GM20431 (cell line): Measurements from ENCODE around the gene FGFBP2.

Source experiments
- in situ Hi-C: fragments of 300-500 bp; cut with MseI, MboI; formaldehyde crosslinking; loops from one replicate; pipeline ENCODE4 v1.15.0; 2020; ENCODE audit warnings: low sequenced_read_pairs; ENCODE audit not compliant: unreplicated experiment

The FGFBP2 gene

GRCh38 chr4:15963001-15963451 is at the start of gene FGFBP2:
Gene FGFBP2 (minus strand): TSS chr4:15963175. CDS start chr4:15963129, 46 bp downstream.
- in situ Hi-C loops: loop anchor here (25.0 kb wide), 2 partner anchors 226 to 476 kb away; no protein-coding TSS in a partner anchor

GRCh38 chr4:16011173-16011572 is 48.2 kb upstream of the FGFBP2 start:
- in situ Hi-C loops: no loop called here

GRCh38 chr4:16009153-16009552 is 46.2 kb upstream of the FGFBP2 start:
- in situ Hi-C loops: no loop called here

DNA sequence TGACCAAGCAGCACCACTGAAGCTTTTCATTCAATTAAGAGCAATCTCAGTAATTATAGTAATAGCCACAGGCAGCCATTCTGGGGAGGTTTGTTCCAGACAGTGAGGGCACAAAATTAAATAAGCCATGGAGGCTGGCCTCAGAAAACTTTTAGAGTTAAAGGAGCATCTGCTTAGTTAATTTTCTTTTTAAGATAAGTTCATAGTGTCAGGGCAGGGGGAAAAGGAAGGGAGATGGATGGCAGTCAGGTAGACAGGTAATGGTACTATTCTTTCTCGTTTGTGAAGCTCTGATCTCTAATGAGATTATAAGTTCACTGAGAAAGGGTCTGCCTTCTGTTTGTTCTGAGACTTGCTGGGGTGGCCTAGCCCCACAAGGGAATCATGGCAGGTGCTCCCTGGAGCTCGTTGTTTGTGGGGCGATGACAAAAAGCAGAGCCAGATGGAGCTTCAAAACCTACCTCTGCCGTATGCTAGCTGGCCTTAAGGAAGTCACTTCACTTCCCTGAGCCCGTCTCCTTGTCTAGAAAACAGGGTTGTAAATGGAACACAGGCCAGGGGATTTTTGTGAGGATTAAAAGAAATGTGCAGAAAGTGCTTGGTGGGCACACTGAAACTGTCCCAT is 44.6 kb upstream of the FGFBP2 start:
- in situ Hi-C loops: no loop called here

DNA sequence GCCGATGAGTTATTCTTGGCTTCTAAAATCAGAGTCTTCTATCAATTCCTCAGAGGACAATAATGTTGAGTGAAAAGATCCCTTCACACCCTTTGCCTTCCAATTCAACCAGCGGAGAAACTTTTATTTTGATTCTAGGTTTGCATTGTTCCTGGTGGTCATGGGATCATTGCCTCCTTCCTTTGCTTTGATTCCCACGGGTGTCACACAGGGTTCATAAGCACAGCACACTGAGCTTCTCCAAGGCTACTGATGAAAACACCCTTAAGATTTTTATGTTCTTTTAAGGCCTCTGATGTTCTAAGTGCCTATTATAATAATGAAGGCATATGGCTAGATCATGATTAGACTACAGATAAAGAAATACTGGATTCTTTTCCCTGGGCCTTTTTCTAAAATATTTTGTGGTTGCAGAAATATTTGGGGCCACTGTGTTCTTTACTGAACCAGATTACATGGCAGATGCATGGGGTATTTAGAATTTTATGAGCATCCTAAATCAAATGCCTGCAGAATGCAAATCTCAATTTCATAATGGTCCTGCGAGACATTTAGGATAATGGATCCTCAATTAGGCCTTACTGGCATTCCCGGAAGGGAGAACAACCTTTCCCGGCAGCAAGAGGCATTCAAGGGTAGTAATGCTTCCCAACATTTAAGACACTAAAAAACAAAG is 43.9 kb upstream of the FGFBP2 start:
- in situ Hi-C loops: no loop called here

- in situ Hi-C loops: no loop called here
These were observed 42.7 kb upstream of the FGFBP2 start for GRCh38 chr4:16005676-16006075.

GRCh38 chr4:16001484-16001858 is 38.5 kb upstream of the FGFBP2 start:
- in situ Hi-C loops: no loop called here

- in situ Hi-C loops: no loop called here
These were observed 37.9 kb upstream of the FGFBP2 start for GRCh38 chr4:16000708-16001483.

DNA sequence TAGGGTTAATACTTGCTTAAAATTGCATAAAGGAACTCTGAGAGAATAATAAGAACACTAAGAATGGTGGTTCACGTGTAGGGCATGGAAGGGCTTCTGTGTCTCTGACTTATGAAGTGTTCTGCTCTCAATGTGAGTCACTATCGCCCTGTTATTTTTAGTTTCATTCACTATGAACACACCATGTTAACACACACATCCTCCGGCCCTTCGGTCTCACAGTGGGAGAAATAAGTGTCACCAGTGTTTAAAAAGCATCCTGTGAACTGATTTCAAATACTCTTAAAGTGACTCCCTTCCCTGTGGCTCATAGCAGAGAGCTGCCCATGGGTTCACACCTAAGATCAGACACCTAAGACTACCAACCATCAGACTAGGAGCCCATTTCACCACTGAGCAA is 33.8 kb upstream of the FGFBP2 start:
- in situ Hi-C loops: no loop called here

DNA sequence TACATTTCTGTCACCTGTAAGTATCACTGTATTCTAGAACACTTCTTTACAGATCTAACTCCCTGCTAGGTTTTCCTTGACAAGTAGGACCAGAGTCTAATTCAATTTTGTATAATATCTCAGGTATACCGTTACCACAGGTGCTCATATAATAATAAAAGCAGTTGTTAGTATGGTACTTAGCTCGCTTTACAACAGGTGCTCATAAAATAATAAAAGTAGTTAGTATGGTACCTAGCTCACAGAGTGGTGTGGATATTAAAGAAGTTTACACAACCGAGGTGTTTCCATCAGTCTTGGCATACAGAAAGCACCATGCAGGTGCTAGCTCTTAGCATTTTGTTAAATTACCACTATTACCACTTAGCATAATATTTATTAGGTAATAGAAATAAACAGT is 32.9 kb upstream of the FGFBP2 start:
- in situ Hi-C loops: no loop called here

GRCh38 chr4:15992167-15992485 is 29.2 kb upstream of the FGFBP2 start:
- in situ Hi-C loops: no loop called here

DNA sequence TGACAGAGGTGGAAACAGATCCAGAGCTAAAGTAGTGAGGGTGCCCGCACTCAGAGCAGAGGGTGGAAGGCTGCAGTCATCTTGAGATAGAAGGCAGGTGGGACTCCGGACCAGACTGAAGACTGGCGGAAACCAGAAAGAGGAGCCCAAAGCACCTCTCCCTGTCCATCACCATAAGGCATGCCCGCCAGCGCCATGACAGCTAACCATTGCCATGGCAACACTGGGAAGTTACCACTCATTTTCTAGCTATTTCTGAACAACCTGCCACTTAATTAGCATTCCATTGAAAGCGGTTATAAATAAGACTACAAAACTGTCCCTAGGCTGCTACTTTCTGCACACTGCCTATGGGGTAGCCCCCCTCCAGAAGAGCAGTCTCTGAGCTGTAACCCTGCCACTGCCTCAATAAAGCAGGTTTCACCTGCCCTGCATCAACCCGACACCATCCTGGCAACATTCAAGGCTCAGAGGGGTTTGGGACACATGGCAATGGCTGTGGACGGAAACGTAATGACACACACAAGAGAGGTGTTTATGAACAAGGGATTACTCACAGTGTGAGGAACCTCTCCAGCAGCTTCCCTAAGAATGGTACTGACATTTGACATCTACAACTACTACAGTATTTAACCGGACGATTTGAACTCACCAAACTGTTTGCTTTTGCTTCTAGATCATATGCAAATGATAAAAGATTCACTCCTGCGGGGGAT is 27.8 kb upstream of the FGFBP2 start:
- in situ Hi-C loops: no loop called here

DNA sequence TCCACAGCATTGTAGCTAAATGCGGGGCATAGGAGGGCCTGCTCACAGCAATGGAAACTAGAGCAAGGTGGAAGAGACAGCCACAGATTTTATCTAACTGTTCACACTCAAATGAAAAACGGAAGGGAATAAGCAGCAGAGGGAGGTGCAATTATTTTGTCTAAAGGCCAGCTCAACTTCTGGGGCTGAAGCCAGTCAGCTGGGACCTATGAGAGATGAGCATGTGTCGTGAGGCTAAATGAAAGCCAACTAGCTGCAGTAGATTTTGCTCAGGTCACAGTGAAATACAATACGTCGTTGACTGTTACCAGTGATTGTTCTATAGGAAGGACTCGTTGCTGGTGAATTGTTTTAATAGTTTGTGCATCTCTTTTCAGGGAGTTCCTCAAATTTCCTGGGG is 26.4 kb upstream of the FGFBP2 start:
- in situ Hi-C loops: no loop called here

DNA sequence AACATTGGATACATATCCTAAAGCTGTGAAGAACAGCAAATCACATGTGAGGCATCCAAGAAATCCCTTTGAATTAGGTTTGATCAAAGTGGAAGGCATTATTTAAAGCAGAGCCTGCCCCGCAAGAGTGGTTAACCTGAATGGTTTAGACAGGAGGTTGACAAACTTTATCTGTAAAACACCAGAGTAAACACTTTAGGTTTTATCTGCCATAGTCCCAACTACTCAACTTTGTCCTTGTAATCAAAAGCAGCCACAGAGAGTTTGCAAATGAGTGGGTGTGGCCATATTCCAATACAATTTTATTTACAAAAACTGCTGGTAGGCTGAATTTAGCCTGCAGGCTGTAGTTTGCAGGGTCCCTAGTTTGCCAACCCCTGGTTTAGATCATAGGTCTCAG is 25.2 kb upstream of the FGFBP2 start:
- in situ Hi-C loops: no loop called here

- in situ Hi-C loops: no loop called here
These were observed 23.9 kb upstream of the FGFBP2 start for GRCh38 chr4:15986907-15987306.

DNA sequence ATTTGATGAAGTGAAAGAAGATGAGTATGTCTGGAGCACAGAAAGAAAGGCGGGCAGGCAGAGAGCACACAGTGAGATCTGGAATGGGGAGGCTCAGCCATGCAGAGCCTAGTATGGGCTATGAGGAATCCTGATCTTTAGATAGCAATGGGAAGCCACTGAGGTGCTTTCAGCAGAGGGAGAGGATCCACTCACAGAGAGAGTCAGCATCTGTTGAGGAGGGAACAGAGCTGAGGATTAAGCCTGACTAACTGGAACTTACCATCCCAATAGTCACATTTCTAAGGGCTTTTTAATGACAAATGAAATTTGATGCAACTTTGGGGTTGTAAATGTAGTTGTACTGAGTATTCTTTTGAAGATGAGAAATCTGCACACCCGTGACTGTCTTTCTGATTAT is 20.6 kb upstream of the FGFBP2 start:
- in situ Hi-C loops: no loop called here

DNA sequence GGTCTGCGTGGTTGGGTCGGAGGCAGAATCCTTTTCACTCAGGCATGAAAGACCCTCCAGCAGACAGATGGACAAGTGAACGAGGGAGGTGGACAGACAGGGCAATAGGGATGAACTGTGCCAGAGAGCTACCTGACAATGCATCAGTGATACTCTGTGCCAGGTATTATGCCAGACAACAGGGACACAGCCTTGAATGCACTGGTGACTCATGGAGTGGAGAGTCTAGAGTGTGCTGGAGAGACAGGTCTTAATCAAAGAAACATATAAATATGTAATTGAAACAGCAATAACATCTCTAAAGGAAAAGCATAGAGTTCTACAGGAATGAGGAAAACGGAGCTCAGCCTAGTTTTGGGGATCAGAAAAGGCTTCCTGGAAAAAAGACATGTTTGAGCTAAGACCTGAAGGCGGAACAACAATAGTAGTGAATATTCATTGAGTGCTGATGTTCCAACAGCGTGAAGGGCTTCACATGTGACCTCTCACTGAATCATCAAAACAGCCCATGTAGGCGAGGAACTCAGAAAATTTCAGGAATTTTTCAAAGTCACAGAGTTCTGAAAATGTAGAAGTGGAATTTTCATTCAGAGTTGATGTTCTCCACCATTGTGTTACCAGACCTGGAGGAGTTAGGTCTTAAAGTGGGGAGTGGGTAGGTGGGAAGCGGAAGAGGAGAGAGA is 20.0 kb upstream of the FGFBP2 start:
- in situ Hi-C loops: no loop called here

GRCh38 chr4:15976456-15977447 is 13.8 kb upstream of the FGFBP2 start:
- in situ Hi-C loops: no loop called here
